ENCODE measurements around the gene IGF1R.

The IGF1R gene

DNA sequence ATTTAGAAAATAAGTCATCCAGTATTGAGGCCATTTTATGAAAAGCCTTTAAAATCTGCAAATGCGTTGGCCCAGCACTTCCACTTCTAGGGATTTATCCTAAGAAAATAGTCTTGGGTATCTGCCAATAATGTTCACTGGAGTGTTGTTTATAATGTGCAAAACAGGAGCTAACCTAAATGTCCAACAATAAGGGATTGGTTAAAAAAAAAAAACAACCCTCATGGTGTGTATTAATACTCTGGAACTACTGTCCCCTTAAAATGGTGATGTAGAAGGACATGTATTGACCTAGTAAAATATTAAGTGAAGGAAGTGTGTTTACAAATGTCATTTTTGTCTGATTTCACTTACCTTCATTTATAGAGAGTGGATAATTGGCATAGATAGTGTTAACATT, 58.0 kb downstream of the IGF1R start:
- Histone ChIP-seq H3K27ac (ENCODE audit: low read depth, low read length) (no peak overlapping the region), H3K27me3 (ENCODE audit: insufficient read depth, low read length) (no peaks in the 10 kb centered on the region)

DNA sequence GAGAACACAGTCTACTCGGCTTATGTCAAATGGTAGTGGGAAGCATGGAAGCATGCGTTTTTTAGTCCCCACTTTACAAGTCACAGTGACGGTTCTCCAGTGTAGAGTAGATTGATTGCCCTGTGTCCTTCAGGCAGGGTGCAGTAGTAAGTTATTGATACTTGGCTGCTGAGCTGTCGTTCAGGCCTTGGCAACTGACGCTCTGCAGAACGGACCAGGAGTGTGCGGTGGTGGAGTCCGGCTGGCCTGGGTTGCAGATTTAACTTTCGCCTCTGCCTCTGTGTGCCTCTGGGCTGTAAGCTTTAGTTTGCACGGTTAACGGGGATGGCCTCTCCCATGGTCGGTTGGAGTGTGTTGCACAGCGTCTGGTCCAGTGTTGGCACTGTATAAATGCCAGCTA, 58.6 kb downstream of the IGF1R start:
- H3K79me2 ChIP-seq (ENCODE audit: control insufficient read depth, insufficient read depth, low read length, unreplicated experiment): peaks cover 91% of the 10 kb centered on the region
- peaks cover 3% of the 10 kb centered on the region for H3K4me1 ChIP-seq (ENCODE audit: control insufficient read depth, insufficient read depth, low read length, unreplicated experiment)
- no peaks in the 10 kb centered on the region for H3K27me3 ChIP-seq (ENCODE audit: insufficient read depth, low read length)
- no peak overlapping the region for H2AFZ ChIP-seq (ENCODE audit: low read length, unreplicated experiment)
- H3K27ac ChIP-seq (ENCODE audit: low read depth, low read length): no peak overlapping the region
- no peak overlapping the region for H3K4me3 ChIP-seq (ENCODE audit: low read depth, low read length)
- H3K36me3 ChIP-seq (ENCODE audit: insufficient read depth, low read length): peaks cover 15% of the 10 kb centered on the region; the same call in 1 of the 2 replicates

More for the DNA sequence above, 58.0 kb downstream of the IGF1R start:
- Histone ChIP-seq H3K36me3 (ENCODE audit: insufficient read depth, low read length) (peaks cover 9% of the 10 kb centered on the region; the same call in 1 of the 2 replicates), H3K4me1 (ENCODE audit: control insufficient read depth, insufficient read depth, low read length, unreplicated experiment) (peaks cover 3% of the 10 kb centered on the region), H3K4me3 (ENCODE audit: low read depth, low read length) (no peak overlapping the region), H2AFZ (ENCODE audit: low read length, unreplicated experiment) (no peak overlapping the region), H3K79me2 (ENCODE audit: control insufficient read depth, insufficient read depth, low read length, unreplicated experiment) (peaks cover 89% of the 10 kb centered on the region)

DNA sequence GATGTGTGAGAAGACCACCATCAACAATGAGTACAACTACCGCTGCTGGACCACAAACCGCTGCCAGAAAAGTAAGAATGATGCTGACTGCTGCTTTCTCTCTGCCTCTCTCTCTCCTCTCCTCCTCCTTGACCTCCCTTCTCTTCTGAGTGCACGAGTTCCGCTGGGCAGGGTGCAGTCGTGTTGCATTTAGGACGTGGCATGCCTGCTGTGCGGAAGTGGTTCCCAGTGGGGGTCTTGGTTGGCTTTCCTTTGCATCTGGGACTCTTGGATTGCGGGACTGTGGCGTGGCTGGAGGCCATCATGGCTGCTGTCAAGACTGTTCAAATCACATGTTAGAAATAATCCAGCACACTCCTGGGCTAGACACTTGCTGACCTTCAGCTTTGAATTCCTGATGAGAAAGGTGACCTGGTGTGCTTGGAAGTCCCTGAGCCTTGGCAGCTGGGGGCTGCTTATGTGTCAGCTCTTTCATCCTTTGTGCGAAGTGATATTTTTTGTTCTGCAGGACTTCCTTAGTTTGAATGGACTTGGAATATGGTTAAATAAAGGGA, 59.8 kb downstream of the IGF1R start:
- Histone ChIP-seq H3K4me3 (ENCODE audit: low read depth, low read length) (no peak overlapping the region), H3K4me1 (ENCODE audit: control insufficient read depth, insufficient read depth, low read length, unreplicated experiment) (peaks cover 3% of the 10 kb centered on the region), H3K36me3 (ENCODE audit: insufficient read depth, low read length) (peaks cover 17% of the 10 kb centered on the region; the same call in 1 of the 2 replicates), H3K27me3 (ENCODE audit: insufficient read depth, low read length) (no peaks in the 10 kb centered on the region), H3K79me2 (ENCODE audit: control insufficient read depth, insufficient read depth, low read length, unreplicated experiment) (peaks cover 90% of the 10 kb centered on the region), H3K27ac (ENCODE audit: low read depth, low read length) (no peak overlapping the region), H2AFZ (ENCODE audit: low read length, unreplicated experiment) (no peak overlapping the region)

DNA sequence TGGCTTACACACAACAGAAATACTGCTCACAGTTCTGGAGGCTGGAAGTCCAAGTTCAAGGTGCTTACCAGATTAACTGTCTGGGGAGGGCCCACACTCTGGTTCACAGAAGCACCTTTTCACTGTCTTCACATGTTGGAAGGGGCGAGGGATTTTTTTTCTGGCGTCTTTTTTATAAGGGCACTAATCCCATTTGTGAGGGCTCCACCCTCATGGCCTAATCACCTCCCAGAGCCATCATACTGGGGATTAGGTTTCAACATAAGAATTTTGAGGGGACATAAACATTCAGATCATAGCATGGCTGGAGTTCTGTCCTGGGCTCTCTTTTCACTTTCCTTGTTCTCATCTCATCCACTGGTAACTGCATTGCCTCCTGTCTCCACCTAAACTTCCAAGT, 63.5 kb downstream of the IGF1R start:
- Histone ChIP-seq H3K36me3 (ENCODE audit: insufficient read depth, low read length) (peaks cover 17% of the 10 kb centered on the region; the same call in 1 of the 2 replicates), H3K79me2 (ENCODE audit: control insufficient read depth, insufficient read depth, low read length, unreplicated experiment) (peaks cover 88% of the 10 kb centered on the region), H3K27me3 (ENCODE audit: insufficient read depth, low read length) (no peaks in the 10 kb centered on the region), H3K27ac (ENCODE audit: low read depth, low read length) (no peak overlapping the region), H3K4me1 (ENCODE audit: control insufficient read depth, insufficient read depth, low read length, unreplicated experiment) (no peaks in the 10 kb centered on the region), H3K4me3 (ENCODE audit: low read depth, low read length) (no peak overlapping the region), H2AFZ (ENCODE audit: low read length, unreplicated experiment) (no peak overlapping the region)

DNA sequence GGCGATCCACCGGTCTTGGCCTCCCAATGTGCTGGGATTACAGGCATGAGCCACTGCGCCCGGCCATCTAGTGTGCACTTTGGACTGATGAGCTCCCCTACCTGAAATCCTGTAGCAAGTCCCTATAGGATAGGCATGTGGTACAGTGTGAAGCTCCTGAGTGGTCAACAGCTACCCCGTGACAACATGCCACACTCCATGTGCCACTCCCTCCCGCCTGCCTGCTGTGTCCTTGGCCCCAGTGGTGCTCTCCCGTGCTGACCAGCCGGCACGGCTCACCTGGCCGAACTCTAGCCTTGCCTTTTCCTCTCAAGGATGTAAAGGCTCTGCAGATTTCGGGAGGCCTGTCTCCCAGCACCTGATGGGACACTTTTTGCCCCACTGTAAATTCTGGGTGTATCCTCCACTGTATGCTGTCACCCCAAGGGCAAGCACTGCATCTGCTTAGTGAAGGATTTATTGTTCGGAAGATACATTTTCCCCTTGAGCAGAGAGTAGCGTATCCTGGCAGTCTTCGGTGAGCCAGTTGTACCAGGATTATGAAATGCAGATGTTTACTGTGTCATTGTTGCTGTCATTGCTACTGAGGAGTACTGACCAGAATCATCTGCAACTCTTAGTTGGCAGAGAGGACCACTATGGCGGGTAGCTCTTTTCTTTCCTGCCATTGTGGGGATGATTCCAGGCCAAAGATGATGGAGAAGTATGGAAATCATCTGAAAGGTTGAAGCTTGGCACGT, 64.7 kb downstream of the IGF1R start:
- Histone ChIP-seq H3K27me3 (ENCODE audit: insufficient read depth, low read length) (no peaks in the 10 kb centered on the region), H2AFZ (ENCODE audit: low read length, unreplicated experiment) (no peak overlapping the region), H3K36me3 (ENCODE audit: insufficient read depth, low read length) (peaks cover 17% of the 10 kb centered on the region; the same call in 1 of the 2 replicates), H3K4me3 (ENCODE audit: low read depth, low read length) (no peak overlapping the region), H3K4me1 (ENCODE audit: control insufficient read depth, insufficient read depth, low read length, unreplicated experiment) (peaks cover 3% of the 10 kb centered on the region), H3K79me2 (ENCODE audit: control insufficient read depth, insufficient read depth, low read length, unreplicated experiment) (peaks cover 88% of the 10 kb centered on the region), H3K27ac (ENCODE audit: low read depth, low read length) (no peak overlapping the region)

DNA sequence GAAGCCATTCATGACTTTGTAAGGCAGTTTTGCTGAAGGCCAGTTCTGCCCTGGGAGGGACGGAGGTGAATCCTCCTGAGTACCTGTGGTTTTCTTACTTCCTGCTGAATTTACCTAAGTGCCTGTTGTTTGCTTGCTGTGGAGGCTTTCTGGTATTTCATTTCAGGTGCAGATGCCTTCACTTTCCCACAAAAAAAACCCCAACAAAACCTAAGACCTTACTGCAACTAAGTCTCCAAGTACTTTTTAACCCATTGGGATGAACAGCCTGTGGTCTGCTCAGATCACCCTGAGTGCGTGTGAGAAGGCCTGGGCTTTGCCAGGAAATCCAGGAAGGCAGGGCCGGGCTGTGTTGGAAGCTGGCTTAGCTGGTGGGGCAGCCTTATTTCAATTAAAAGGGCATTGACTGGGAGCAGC, 65.3 kb downstream of the IGF1R start:
- H3K79me2 ChIP-seq (ENCODE audit: control insufficient read depth, insufficient read depth, low read length, unreplicated experiment): peaks cover 89% of the 10 kb centered on the region
- H2AFZ ChIP-seq (ENCODE audit: low read length, unreplicated experiment): no peak overlapping the region
- H3K4me1 ChIP-seq (ENCODE audit: control insufficient read depth, insufficient read depth, low read length, unreplicated experiment): peaks cover 8% of the 10 kb centered on the region
- no peak overlapping the region for H3K27ac ChIP-seq (ENCODE audit: low read depth, low read length)
- H3K36me3 ChIP-seq (ENCODE audit: insufficient read depth, low read length): peaks cover 14% of the 10 kb centered on the region; the same call in 1 of the 2 replicates
- no peak overlapping the region for H3K4me3 ChIP-seq (ENCODE audit: low read depth, low read length)
- no peaks in the 10 kb centered on the region for H3K27me3 ChIP-seq (ENCODE audit: insufficient read depth, low read length)

DNA sequence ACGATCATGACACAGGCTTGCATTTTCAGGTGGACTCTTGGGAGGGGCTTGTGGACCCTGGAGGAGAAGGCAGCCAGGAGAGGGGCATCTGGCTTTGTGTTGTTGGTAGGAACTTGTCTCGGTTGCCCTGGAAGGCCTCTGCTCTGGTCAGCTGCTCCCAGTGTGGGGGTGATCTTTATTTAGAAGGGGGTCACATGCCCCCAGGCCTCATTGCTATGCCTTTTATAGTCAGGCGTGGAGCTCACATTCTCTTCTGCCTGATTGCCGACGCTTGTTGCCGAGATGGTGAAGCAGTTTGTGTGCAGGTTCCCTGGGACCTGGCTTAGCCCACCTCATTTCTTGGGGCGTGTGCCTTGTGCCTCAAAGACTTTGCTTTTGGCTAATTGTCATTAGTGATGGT, 66.6 kb downstream of the IGF1R start:
- Histone ChIP-seq H3K36me3 (ENCODE audit: insufficient read depth, low read length) (peaks cover 14% of the 10 kb centered on the region; the same call in 1 of the 2 replicates), H2AFZ (ENCODE audit: low read length, unreplicated experiment) (no peak overlapping the region), H3K4me1 (ENCODE audit: control insufficient read depth, insufficient read depth, low read length, unreplicated experiment) (peaks cover 21% of the 10 kb centered on the region), H3K27me3 (ENCODE audit: insufficient read depth, low read length) (no peaks in the 10 kb centered on the region), H3K79me2 (ENCODE audit: control insufficient read depth, insufficient read depth, low read length, unreplicated experiment) (peaks cover 90% of the 10 kb centered on the region), H3K27ac (ENCODE audit: low read depth, low read length) (no peak overlapping the region), H3K4me3 (ENCODE audit: low read depth, low read length) (no peak overlapping the region)

DNA sequence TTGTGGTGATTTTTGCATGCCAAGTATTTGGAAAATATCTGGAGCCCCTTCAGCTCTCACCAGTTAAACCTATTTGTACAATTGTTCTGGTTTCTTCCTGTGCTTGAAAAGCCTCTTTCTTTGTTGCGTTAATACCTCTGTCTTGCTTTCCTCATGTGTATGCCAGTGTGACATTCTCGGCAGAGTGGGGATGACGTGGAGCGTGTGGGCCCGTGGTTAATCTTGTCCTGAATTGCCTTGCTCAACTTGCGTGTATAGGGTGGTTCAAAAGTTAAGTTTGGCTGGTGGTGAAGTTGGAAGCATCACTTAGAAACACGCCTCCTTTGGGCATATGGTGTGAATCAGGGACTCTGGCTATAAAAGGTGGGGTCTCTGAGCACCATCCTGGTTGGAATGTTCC, 67.1 kb downstream of the IGF1R start:
- Histone ChIP-seq H2AFZ (ENCODE audit: low read length, unreplicated experiment) (no peak overlapping the region), H3K36me3 (ENCODE audit: insufficient read depth, low read length) (peaks cover 14% of the 10 kb centered on the region; the same call in 1 of the 2 replicates), H3K27me3 (ENCODE audit: insufficient read depth, low read length) (no peaks in the 10 kb centered on the region), H3K4me3 (ENCODE audit: low read depth, low read length) (no peak overlapping the region), H3K4me1 (ENCODE audit: control insufficient read depth, insufficient read depth, low read length, unreplicated experiment) (peaks cover 21% of the 10 kb centered on the region), H3K27ac (ENCODE audit: low read depth, low read length) (no peak overlapping the region), H3K79me2 (ENCODE audit: control insufficient read depth, insufficient read depth, low read length, unreplicated experiment) (peaks cover 91% of the 10 kb centered on the region)

DNA sequence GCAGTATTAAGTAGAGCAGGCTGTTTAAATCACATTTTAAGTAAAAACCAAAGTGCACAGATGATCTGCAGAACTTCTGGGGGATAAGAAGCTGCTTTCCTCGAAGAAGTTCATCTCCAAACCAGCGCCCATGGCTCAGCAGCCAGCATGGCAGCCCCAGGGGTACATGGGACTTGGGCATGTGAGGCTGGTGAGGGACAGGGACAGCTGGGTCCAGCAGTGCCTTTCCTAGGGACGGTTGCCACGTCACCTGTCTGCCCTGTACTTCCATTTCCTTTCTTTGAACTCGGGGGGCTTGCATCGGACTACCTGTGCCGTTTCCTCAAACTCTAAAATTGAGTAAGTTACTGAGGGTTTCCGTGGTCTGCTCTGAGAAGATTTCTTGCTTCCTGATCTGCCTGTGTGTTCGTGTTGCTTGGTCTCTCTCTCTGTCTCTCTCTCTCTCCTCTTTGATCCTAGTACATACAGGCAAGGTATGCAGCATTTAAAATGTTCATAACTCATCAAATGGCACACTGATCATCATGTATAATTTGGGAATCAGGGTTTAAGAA, 67.6 kb downstream of the IGF1R start:
- no peak overlapping the region for H3K27ac ChIP-seq (ENCODE audit: low read depth, low read length)
- peaks cover 93% of the 10 kb centered on the region for H3K79me2 ChIP-seq (ENCODE audit: control insufficient read depth, insufficient read depth, low read length, unreplicated experiment)
- no peak overlapping the region for H2AFZ ChIP-seq (ENCODE audit: low read length, unreplicated experiment)

DNA sequence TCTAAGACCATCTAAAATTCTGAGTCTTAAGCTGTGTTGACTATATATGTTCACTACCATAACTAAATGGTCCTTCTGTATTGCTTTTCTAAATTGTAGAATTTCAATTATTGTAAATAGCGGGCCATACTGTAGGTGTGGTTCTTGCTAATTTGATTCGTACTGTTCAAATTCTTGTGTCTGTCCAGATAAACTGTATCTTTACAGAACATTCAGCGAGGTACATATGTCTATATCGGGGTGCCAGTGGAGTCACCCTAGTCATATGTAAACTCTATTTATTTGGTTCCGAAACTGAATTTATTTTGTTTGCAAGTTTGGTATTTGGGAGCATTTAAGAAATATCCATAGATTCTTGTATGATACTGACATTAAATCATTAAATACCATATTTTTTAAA, 69.0 kb downstream of the IGF1R start:
- H3K4me3 ChIP-seq (ENCODE audit: low read depth, low read length): no peak overlapping the region
- peaks cover 93% of the 10 kb centered on the region for H3K79me2 ChIP-seq (ENCODE audit: control insufficient read depth, insufficient read depth, low read length, unreplicated experiment)
- H3K27ac ChIP-seq (ENCODE audit: low read depth, low read length): no peak overlapping the region
- peaks cover 21% of the 10 kb centered on the region for H3K4me1 ChIP-seq (ENCODE audit: control insufficient read depth, insufficient read depth, low read length, unreplicated experiment)
- H3K27me3 ChIP-seq (ENCODE audit: insufficient read depth, low read length): no peaks in the 10 kb centered on the region
- no peaks in the 10 kb centered on the region for H3K36me3 ChIP-seq (ENCODE audit: insufficient read depth, low read length)
- no peak overlapping the region for H2AFZ ChIP-seq (ENCODE audit: low read length, unreplicated experiment)

More for the DNA sequence above, 67.6 kb downstream of the IGF1R start:
- Histone ChIP-seq H3K4me3 (ENCODE audit: low read depth, low read length) (no peak overlapping the region), H3K27me3 (ENCODE audit: insufficient read depth, low read length) (no peaks in the 10 kb centered on the region), H3K4me1 (ENCODE audit: control insufficient read depth, insufficient read depth, low read length, unreplicated experiment) (peaks cover 21% of the 10 kb centered on the region), H3K36me3 (ENCODE audit: insufficient read depth, low read length) (peaks cover 12% of the 10 kb centered on the region; the same call in 1 of the 2 replicates)
